Body of pancreas (tissue), 4 donors: ENCODE results near the gene CDK19.

ENCODE experiments used
- CTCF ChIP-seq, 7 experiments: fragments of 450-650 bp in 4 of 7; fragments of 200-600 bp in 3 of 7; sonication (generic) in 3 of 7; IDR thresholded peaks; one replicate each; pipeline ENCODE4 v1.5.1; 2016 to 2019; ENCODE audit warnings: antibody characterized with exemption in 7 of 7
- POLR2A ChIP-seq, 3 donors: fragments of 450-650 bp; IDR thresholded peaks; one replicate each; pipeline ENCODE4 v1.6.1; 2016; ENCODE audit warnings: antibody characterized with exemption in 3 of 3, mild to moderate bottlenecking in 2 of 3

- no peak for TF ChIP-seq CTCF (IDR thresholded peaks at IDR 0.05)
- no peak for TF ChIP-seq POLR2A (IDR thresholded peaks at IDR 0.05)
Measured at GRCh38 chr6:110628330-110628729, 186.9 kb downstream of the CDK19 start.
